Measurements from ENCODE around the gene UBXN1.

Gene UBXN1

GRCh38 chr11:62627713-62628112 lies 51.2 kb downstream of the UBXN1 start:
- no peak for DNase-seq
